Liver (tissue), 9 donors: ENCODE data around the gene ULK4. TPM values are rescaled to one million over a fixed set of nuclear protein-coding genes. Genes with fewer than 3 reads are reported as not detected.

Experiments
- DNase-seq: peaks from one replicate; pipeline ENCODE4 v3.0.0-alpha.2; 2017; ENCODE audit warnings: low spot score
- H3K27ac ChIP-seq, 2 donors: one replicate each; pipeline ENCODE4 v1.7.0; 2013; ENCODE audit warnings: inconsistent platforms in 2 of 2, low read length in 2 of 2, control low read depth in 1 of 2, low read depth in 1 of 2, mild to moderate bottlenecking in 1 of 2
- H3K27me3 ChIP-seq, 4 donors: one replicate each; pipeline versions ENCODE4 v1.6.1 to v1.7.0; 2013; ENCODE audit warnings: low read length in 3 of 4, inconsistent platforms in 1 of 4, mild to moderate bottlenecking in 1 of 4, moderate library complexity in 1 of 4; ENCODE audit not compliant: control insufficient read depth in 4 of 4, insufficient read depth in 4 of 4
- H3K36me3 ChIP-seq, 4 donors: one replicate each; pipeline versions ENCODE4 v1.6.1 to v1.7.0; 2013; ENCODE audit warnings: low read length in 3 of 4, mild to moderate bottlenecking in 3 of 4, low read depth in 1 of 4, moderate library complexity in 1 of 4; ENCODE audit not compliant: control insufficient read depth in 4 of 4, insufficient read depth in 3 of 4
- H3K4me1 ChIP-seq, 4 donors: one replicate each; pipeline versions ENCODE4 v1.6.1 to v1.7.0; 2013; ENCODE audit warnings: low read length in 3 of 4, mild to moderate bottlenecking in 3 of 4, moderate library complexity in 1 of 4; ENCODE audit not compliant: control insufficient read depth in 4 of 4, insufficient read depth in 4 of 4
- H3K4me3 ChIP-seq, 3 donors: one replicate each; pipeline versions ENCODE4 v1.6.1 to v1.7.0; 2013; ENCODE audit warnings: low read length in 3 of 3, control low read depth in 1 of 3, low read depth in 1 of 3, mild to moderate bottlenecking in 1 of 3
- H3K9ac ChIP-seq, 2 donors: one replicate each; pipeline ENCODE4 v1.7.0; 2013; ENCODE audit warnings: low read length in 2 of 2, mild to moderate bottlenecking in 2 of 2, moderate library complexity in 2 of 2, control low read depth in 1 of 2, low read depth in 1 of 2
- H3K9me3 ChIP-seq, 4 donors: one replicate each; pipeline versions ENCODE4 v1.6.1 to v1.7.0; 2013; ENCODE audit warnings: low read length in 3 of 4; ENCODE audit not compliant: control insufficient read depth in 4 of 4
- FOXA1 ChIP-seq: IDR thresholded peaks from 2 replicates; pipeline ENCODE4 v1.6.1; 2016; ENCODE audit warnings: antibody characterized with exemption
- FOXA2 ChIP-seq: IDR thresholded peaks from 2 replicates; pipeline ENCODE4 v1.6.1; 2016; ENCODE audit warnings: antibody characterized with exemption
- GABPA ChIP-seq, 2 donors: IDR thresholded peaks in 1 of 2; conservative IDR thresholded peaks in 1 of 2; 2 replicates each; pipeline ENCODE4 v1.6.1; 2016; ENCODE audit warnings: antibody characterized with exemption in 2 of 2, mild to moderate bottlenecking in 1 of 2, moderate library complexity in 1 of 2
- HNF4A ChIP-seq, 2 donors: conservative IDR thresholded peaks; 2 replicates each; pipeline ENCODE4 v1.6.1; 2016; ENCODE audit warnings: antibody characterized with exemption in 2 of 2, mild to moderate bottlenecking in 2 of 2
- HNF4G ChIP-seq: IDR thresholded peaks from 2 replicates; pipeline ENCODE4 v1.6.1; 2016; ENCODE audit warnings: antibody characterized with exemption
- JUND ChIP-seq, 2 donors: IDR thresholded peaks; 2 replicates each; pipeline ENCODE4 v1.6.1; 2016; ENCODE audit warnings: antibody characterized with exemption in 2 of 2
- RAD21 ChIP-seq, 2 donors: IDR thresholded peaks; 2 replicates each; pipeline ENCODE4 v1.6.1; 2016; ENCODE audit warnings: antibody characterized with exemption in 2 of 2, mild to moderate bottlenecking in 2 of 2
- RXRA ChIP-seq, 2 donors: IDR thresholded peaks; 2 replicates each; pipeline ENCODE4 v1.6.1; 2017 to 2018; ENCODE audit warnings: antibody characterized with exemption in 2 of 2, mild to moderate bottlenecking in 1 of 2
- TAF1 ChIP-seq: conservative IDR thresholded peaks from 2 replicates; pipeline ENCODE4 v1.6.1; 2016; ENCODE audit warnings: antibody characterized with exemption, mild to moderate bottlenecking
- YY1 ChIP-seq: IDR thresholded peaks from 2 replicates; pipeline ENCODE4 v1.6.1; 2016; ENCODE audit warnings: antibody characterized with exemption, mild to moderate bottlenecking
- polyA plus RNA-seq, 2 donors: library from polyadenylated mRNA; stranded (reverse) in 1 of 2; unstranded in 1 of 2; fragments of 200-250 nt in 1 of 2; fragments of >200 nt in 1 of 2; fragmentation: Nextera tagmentation in 1 of 2; extraction: Ambion mirVana in 1 of 2; gene quantifications; one replicate each; pipeline versions ENCODE4 v1.2.1 to v1.2.3, GENCODE V29; 2013 to 2015
- total RNA-seq, 2 donors: library from RNA; depleted of rRNA; stranded (reverse); fragments of >200 nt; gene quantifications; one replicate each; pipeline ENCODE4 v1.2.3, GENCODE V29; 2014
- TF ChIP-seq, protein P1 (sequence below): IDR thresholded peaks from 2 replicates; pipeline ENCODE4 v1.6.1; 2016; ENCODE audit warnings: antibody characterized with exemption, mild to moderate bottlenecking
- TF ChIP-seq, protein P2 (sequence below): IDR thresholded peaks from 2 replicates; pipeline ENCODE4 v1.6.1; 2016; ENCODE audit warnings: antibody characterized with exemption
- TF ChIP-seq, protein P3 (sequence below): IDR thresholded peaks from 2 replicates; pipeline ENCODE4 v1.6.1; 2016; ENCODE audit warnings: antibody characterized with exemption
- TF ChIP-seq, protein P4 (sequence below): fragments of 150-350 bp; IDR thresholded peaks from 2 replicates; pipeline ENCODE4 v1.5.1; 2017; ENCODE audit warnings: improper control_type of control experiment, low read depth, low read length; ENCODE audit not compliant: missing input control
- TF ChIP-seq, protein P5 (sequence below): IDR thresholded peaks from 2 replicates; pipeline ENCODE4 v1.6.1; 2016; ENCODE audit warnings: antibody characterized with exemption
- donor health status: healthy.
- donor health status: healthy.
- donor health status: healthy.
- donor health status: healthy.
- donor health status: healthy.

ULK4 gene
- total and polyA plus RNA-seq, 4 donors = 1.1 to 11.5 (median 3.2) TPM

DNA sequence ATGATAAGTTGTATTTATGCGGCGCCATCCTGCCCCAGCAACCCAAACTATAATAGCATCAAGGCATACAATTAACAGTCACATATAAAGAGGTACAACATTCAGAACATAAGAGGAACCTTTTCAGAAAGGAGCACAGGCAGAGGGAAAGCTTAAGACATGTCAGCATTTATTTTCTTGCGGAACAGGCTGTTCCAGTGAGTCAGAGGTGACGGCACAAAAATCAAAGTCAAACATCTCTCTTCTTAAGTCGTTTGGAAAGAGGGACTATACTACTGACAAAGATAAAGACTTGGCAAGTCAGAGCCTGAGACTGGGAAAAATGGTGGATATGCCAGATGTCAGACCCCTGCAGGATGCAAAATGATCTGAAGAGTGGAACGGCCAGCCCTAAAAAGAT, 634.2 kb downstream of the ULK4 start (continued):
- TF ChIP-seq, protein P1, sequence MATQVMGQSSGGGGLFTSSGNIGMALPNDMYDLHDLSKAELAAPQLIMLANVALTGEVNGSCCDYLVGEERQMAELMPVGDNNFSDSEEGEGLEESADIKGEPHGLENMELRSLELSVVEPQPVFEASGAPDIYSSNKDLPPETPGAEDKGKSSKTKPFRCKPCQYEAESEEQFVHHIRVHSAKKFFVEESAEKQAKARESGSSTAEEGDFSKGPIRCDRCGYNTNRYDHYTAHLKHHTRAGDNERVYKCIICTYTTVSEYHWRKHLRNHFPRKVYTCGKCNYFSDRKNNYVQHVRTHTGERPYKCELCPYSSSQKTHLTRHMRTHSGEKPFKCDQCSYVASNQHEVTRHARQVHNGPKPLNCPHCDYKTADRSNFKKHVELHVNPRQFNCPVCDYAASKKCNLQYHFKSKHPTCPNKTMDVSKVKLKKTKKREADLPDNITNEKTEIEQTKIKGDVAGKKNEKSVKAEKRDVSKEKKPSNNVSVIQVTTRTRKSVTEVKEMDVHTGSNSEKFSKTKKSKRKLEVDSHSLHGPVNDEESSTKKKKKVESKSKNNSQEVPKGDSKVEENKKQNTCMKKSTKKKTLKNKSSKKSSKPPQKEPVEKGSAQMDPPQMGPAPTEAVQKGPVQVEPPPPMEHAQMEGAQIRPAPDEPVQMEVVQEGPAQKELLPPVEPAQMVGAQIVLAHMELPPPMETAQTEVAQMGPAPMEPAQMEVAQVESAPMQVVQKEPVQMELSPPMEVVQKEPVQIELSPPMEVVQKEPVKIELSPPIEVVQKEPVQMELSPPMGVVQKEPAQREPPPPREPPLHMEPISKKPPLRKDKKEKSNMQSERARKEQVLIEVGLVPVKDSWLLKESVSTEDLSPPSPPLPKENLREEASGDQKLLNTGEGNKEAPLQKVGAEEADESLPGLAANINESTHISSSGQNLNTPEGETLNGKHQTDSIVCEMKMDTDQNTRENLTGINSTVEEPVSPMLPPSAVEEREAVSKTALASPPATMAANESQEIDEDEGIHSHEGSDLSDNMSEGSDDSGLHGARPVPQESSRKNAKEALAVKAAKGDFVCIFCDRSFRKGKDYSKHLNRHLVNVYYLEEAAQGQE = no peak
- no peak for TF ChIP-seq HNF4A (conservative IDR thresholded peaks at IDR 0.05)

DNA sequence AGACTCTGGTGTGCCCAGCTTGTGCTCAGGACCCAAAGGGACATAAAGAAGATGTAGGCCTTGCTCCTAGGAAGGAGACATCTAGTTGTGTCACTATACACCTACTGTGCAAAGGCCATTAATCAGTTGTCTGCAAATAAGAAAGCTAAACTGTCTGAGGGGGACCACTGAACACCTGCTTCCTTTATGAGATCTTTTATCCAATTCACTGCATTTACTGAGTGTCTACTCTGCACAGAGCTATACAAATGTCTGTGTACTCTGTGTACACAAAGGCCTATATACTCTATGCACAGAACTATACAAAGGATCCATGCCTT, 637.8 kb downstream of the ULK4 start:
- Histone ChIP-seq H3K4me1 (no peaks in the 10 kb centered on the region), H3K27me3 (no peaks in the 10 kb centered on the region), H3K9ac (no peak overlapping the region), H3K27ac (no peak overlapping the region), H3K9me3 (no peaks in the 10 kb centered on the region), H3K4me3 (no peak overlapping the region), H3K36me3 (no peaks in the 10 kb centered on the region)
- no peak for DNase-seq
- TF ChIP-seq RAD21 (IDR thresholded peaks at IDR 0.05) (no peak), HNF4G (no peak), RXRA (IDR thresholded peaks at IDR 0.05) (no peak), FOXA2 (no peak), JUND (IDR thresholded peaks at IDR 0.05) (no peak), FOXA1 (no peak), TAF1 (no peak), YY1 (no peak), HNF4A (conservative IDR thresholded peaks at IDR 0.05) (no peak), GABPA (IDR thresholded peaks at IDR 0.05 in 1 of 2, conservative IDR thresholded peaks at IDR 0.05 in 1 of 2) (no peak)
- TF ChIP-seq, protein P2, sequence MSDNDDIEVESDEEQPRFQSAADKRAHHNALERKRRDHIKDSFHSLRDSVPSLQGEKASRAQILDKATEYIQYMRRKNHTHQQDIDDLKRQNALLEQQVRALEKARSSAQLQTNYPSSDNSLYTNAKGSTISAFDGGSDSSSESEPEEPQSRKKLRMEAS = no peak
- TF ChIP-seq, protein P1 = no peak
- TF ChIP-seq, protein P3, sequence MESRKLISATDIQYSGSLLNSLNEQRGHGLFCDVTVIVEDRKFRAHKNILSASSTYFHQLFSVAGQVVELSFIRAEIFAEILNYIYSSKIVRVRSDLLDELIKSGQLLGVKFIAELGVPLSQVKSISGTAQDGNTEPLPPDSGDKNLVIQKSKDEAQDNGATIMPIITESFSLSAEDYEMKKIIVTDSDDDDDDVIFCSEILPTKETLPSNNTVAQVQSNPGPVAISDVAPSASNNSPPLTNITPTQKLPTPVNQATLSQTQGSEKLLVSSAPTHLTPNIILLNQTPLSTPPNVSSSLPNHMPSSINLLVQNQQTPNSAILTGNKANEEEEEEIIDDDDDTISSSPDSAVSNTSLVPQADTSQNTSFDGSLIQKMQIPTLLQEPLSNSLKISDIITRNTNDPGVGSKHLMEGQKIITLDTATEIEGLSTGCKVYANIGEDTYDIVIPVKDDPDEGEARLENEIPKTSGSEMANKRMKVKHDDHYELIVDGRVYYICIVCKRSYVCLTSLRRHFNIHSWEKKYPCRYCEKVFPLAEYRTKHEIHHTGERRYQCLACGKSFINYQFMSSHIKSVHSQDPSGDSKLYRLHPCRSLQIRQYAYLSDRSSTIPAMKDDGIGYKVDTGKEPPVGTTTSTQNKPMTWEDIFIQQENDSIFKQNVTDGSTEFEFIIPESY = no peak
- TF ChIP-seq, protein P4, sequence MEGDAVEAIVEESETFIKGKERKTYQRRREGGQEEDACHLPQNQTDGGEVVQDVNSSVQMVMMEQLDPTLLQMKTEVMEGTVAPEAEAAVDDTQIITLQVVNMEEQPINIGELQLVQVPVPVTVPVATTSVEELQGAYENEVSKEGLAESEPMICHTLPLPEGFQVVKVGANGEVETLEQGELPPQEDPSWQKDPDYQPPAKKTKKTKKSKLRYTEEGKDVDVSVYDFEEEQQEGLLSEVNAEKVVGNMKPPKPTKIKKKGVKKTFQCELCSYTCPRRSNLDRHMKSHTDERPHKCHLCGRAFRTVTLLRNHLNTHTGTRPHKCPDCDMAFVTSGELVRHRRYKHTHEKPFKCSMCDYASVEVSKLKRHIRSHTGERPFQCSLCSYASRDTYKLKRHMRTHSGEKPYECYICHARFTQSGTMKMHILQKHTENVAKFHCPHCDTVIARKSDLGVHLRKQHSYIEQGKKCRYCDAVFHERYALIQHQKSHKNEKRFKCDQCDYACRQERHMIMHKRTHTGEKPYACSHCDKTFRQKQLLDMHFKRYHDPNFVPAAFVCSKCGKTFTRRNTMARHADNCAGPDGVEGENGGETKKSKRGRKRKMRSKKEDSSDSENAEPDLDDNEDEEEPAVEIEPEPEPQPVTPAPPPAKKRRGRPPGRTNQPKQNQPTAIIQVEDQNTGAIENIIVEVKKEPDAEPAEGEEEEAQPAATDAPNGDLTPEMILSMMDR = no peak
- TF ChIP-seq, protein P5, sequence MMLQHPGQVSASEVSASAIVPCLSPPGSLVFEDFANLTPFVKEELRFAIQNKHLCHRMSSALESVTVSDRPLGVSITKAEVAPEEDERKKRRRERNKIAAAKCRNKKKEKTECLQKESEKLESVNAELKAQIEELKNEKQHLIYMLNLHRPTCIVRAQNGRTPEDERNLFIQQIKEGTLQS = no peak
